Heart right ventricle (tissue), 16 donors: Measurements from ENCODE around the gene CAPN2. TPM values are rescaled to one million over a fixed set of nuclear protein-coding genes. Genes with fewer than 3 reads are reported as not detected.

Experiments used
- ATAC-seq, 8 donors: fragments of 200-7000 bp; cut with Tn5 transposase; one replicate each; pipeline ENCODE4 v1.9.1; 2020; ENCODE audit warnings: mild to moderate bottlenecking in 8 of 8, moderate library complexity in 8 of 8, moderate number of reproducible peaks in 1 of 8
- DNase-seq, 2 donors: peaks; one replicate each; pipeline ENCODE4 v3.0.0-alpha.2; 2020
- H3K27ac ChIP-seq, 10 donors: fragments of 200-600 bp; sonication (generic) in 2 of 10; one replicate each; pipeline versions ENCODE4 v1.5.0 to v1.8.0; 2020 to 2022; ENCODE audit warnings: mild to moderate bottlenecking in 3 of 10
- H3K27me3 ChIP-seq, 7 donors: fragments of 200-600 bp; one replicate each; pipeline ENCODE4 v1.8.0; 2021 to 2022; ENCODE audit warnings: mild to moderate bottlenecking in 2 of 7
- H3K36me3 ChIP-seq, 9 donors: fragments of 200-600 bp; sonication (generic) in 1 of 9; one replicate each; pipeline versions ENCODE4 v1.5.0 to v1.8.0; 2020 to 2022; ENCODE audit warnings: mild to moderate bottlenecking in 2 of 9
- H3K4me1 ChIP-seq, 9 donors: fragments of 200-600 bp; sonication (generic) in 1 of 9; one replicate each; pipeline versions ENCODE4 v1.5.0 to v1.8.0; 2020 to 2022; ENCODE audit warnings: mild to moderate bottlenecking in 4 of 9
- H3K4me3 ChIP-seq, 10 donors: fragments of 200-600 bp; sonication (generic) in 2 of 10; one replicate each; pipeline versions ENCODE4 v1.5.0 to v1.8.0; 2020 to 2022; ENCODE audit warnings: mild to moderate bottlenecking in 7 of 10, moderate library complexity in 2 of 10
- H3K9me3 ChIP-seq, 11 donors: fragments of 200-600 bp in 10 of 11; sonication (generic) in 2 of 11; one replicate each; pipeline versions ENCODE4 v1.5.0 to v1.8.0; 2013 to 2022; ENCODE audit warnings: mild to moderate bottlenecking in 2 of 11, control low read depth in 1 of 11, moderate library complexity in 1 of 11
- WGBS, 2 donors: extraction: QIAGEN DNeasy Blood & Tissue Kit; methylation state at CpG; one replicate each; pipeline ENCODE4 v1.1.7; 2013; ENCODE audit warnings: inconsistent platforms in 1 of 2; 5-methylcytosine and 5-hydroxymethylcytosine counted together
- intact Hi-C, 10 donors: fragments of 100-400 bp; cut with DNase I; formaldehyde crosslinking; loops; one replicate each; pipeline versions ENCODE4 v1.11.1 to v1.14.2; 2022
- polyA plus RNA-seq, 2 donors: library from polyadenylated mRNA; stranded (reverse); fragments of 200-250 nt; gene quantifications; one replicate each; pipeline ENCODE4 v1.2.3, GENCODE V29; 2013
- total RNA-seq, 10 donors: library from RNA; stranded (reverse); fragmentation: NEBNext Ultra II Directional in 3 of 10; extraction: Animal tissue kit (Norgen Biotek cat#: 25700) in 3 of 10; gene quantifications; one replicate each; pipeline versions ENCODE4 v1.2.1 to v1.2.4, GENCODE V29; 2021 to 2023
- TF ChIP-seq, protein P1 (sequence below), 9 donors: fragments of 200-600 bp; sonication (generic) in 2 of 9; IDR thresholded peaks; one replicate each; pipeline versions ENCODE4 v1.5.0 to v1.8.0; 2021 to 2022; ENCODE audit warnings: antibody characterized with exemption in 9 of 9, mild to moderate bottlenecking in 5 of 9, moderate library complexity in 1 of 9
- donor health status: Arrhythmogenic right ventricular cardiomyopathy.
- donor health status: ischemic (EF 13 %, LVEDD 7.1; RV severe dilation, severe dysfunction).
- donor health status: healthy with polysubstance abuse.
- donor health status: DM: no; HTN: yes; CAD: no.
- donor health status: DM: no; HTN: no; CAD: no.
- donor health status: ischemic (EF 25% LVEDD 6.9; RV normal size, moderate dysfunction).
- donor health status: ischemic (EF 25% LVEDD 5.7; RV mildly dilated, moderate dysfunction).
- donor health status: healthy.
- donor health status: DM: yes; HTN: yes; CAD: no.
- donor health status: Ischemic cardiomyopathy.
- donor health status: ischemic (EF 35%, LVEDD 5.7; RV mildly dilated, moderate dysfunction).
- donor health status: nonischemic (EF 11% LVEDD 7.7; RV severe dilation, severe dysfunction).
- donor health status: DM: yes; HTN: yes; CAD: no.
- donor health status: PGD.
- donor health status: ischemic (EF 29% LVEDD 5.4; RV normal size, mild dysfunction).
- donor health status: nonischemic (EF 23%, LVEDD 6.1; RV moderate dilation, normal function).

The CAPN2 gene
- total and polyA plus RNA-seq, 12 donors: 62.4 to 107 (median 77.6) TPM

DNA sequence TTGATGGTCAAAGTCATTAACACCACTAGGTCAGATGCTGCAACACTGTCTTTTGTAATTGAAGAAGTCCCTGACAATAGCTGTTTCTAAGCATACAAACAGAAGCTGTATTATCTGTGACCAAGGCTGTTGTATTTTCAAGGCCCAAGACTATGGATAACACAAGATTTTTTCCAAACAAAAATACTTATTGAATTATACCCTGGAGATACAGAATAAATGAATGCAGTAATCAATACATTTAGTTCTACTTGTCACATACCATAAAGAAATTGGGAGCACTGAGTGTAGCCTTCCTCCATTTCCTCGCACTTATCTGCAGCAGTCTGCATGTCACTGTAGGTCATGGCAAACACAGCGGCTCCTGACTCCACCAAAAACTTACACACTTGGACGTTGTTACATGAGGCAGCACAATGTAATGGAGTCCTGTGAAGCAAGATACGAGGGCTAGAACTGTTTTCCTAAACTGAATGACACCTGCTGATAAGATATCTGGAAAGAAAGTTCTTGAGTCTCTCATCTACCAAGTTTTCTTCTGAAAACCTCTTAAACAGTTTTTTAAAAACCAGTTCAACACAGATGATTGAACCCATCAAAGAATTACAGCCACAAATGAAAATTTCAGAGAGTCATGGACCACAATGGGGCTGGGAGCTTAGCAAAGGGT, 76.5 kb downstream of the CAPN2 start:
- DNase-seq (no peak), ATAC-seq (no peak)
- intact Hi-C loops: no loop called here
- no peaks in the 10 kb centered on the region for H3K4me1 ChIP-seq
- H3K36me3 ChIP-seq: peaks cover 0 to 96% (median 18%) of the 10 kb centered on the region in 9 donors
- 67 to 76% methylated on average over 4 of the region's 4 CpGs for WGBS, 2 donors
- H3K27me3 ChIP-seq: no peaks in the 10 kb centered on the region
- TF ChIP-seq, protein P1, sequence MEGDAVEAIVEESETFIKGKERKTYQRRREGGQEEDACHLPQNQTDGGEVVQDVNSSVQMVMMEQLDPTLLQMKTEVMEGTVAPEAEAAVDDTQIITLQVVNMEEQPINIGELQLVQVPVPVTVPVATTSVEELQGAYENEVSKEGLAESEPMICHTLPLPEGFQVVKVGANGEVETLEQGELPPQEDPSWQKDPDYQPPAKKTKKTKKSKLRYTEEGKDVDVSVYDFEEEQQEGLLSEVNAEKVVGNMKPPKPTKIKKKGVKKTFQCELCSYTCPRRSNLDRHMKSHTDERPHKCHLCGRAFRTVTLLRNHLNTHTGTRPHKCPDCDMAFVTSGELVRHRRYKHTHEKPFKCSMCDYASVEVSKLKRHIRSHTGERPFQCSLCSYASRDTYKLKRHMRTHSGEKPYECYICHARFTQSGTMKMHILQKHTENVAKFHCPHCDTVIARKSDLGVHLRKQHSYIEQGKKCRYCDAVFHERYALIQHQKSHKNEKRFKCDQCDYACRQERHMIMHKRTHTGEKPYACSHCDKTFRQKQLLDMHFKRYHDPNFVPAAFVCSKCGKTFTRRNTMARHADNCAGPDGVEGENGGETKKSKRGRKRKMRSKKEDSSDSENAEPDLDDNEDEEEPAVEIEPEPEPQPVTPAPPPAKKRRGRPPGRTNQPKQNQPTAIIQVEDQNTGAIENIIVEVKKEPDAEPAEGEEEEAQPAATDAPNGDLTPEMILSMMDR (IDR thresholded peaks at IDR 0.05): no peak
- no peak overlapping the region for H3K4me3 ChIP-seq
- no peaks in the 10 kb centered on the region for H3K9me3 ChIP-seq
- no peak overlapping the region for H3K27ac ChIP-seq

- Histone ChIP-seq H3K4me1 (no peaks in the 10 kb centered on the region), H3K27me3 (no peaks in the 10 kb centered on the region), H3K36me3 (peaks cover 0 to 99% (median 26%) of the 10 kb centered on the region in 9 donors), H3K4me3 (no peak overlapping the region), H3K9me3 (no peaks in the 10 kb centered on the region), H3K27ac (no peak overlapping the region)
- no peak for DNase-seq
- intact Hi-C loops: no loop called here
- TF ChIP-seq, protein P1 (IDR thresholded peaks at IDR 0.05): no peak
- no peak for ATAC-seq
- WGBS, 2 donors: 60 to 64% methylated on average over 2 of the region's 2 CpGs
Observed at GRCh38 chr1:223792046-223792445, 79.7 kb downstream of the CAPN2 start.

GRCh38 chr1:223793716-223794115, 81.4 kb downstream of the CAPN2 start:
- ATAC-seq (no peak), DNase-seq (no peak)
- 94 to 95% methylated on average over 4 of the region's 4 CpGs for WGBS, 2 donors
- H3K27me3 ChIP-seq: no peaks in the 10 kb centered on the region
- intact Hi-C loops: no loop called here
- no peak overlapping the region for H3K4me3 ChIP-seq
- TF ChIP-seq, protein P1 (IDR thresholded peaks at IDR 0.05): no peak
- H3K4me1 ChIP-seq: no peaks in the 10 kb centered on the region
- H3K36me3 ChIP-seq: peaks cover 0 to 99% (median 36%) of the 10 kb centered on the region in 9 donors
- H3K9me3 ChIP-seq: no peaks in the 10 kb centered on the region
- H3K27ac ChIP-seq: no peak overlapping the region

GRCh38 chr1:223794136-223794880, 82.0 kb downstream of the CAPN2 start:
- 91 to 93% methylated on average over 9 of the region's 9 CpGs for WGBS, 2 donors
- Histone ChIP-seq H3K4me3 (no peak overlapping the region), H3K4me1 (no peaks in the 10 kb centered on the region), H3K9me3 (no peaks in the 10 kb centered on the region), H3K27ac (no peak overlapping the region), H3K27me3 (no peaks in the 10 kb centered on the region), H3K36me3 (peaks cover 0 to 99% (median 38%) of the 10 kb centered on the region in 9 donors)
- TF ChIP-seq, protein P1 (IDR thresholded peaks at IDR 0.05): no peak
- ATAC-seq (no peak), DNase-seq (no peak)
- intact Hi-C loops: no loop called here
